Astrocyte (in vitro differentiated cells and primary cell): Measurements from ENCODE around the gene DDN. TPM values are rescaled to one million over a fixed set of nuclear protein-coding genes. Genes with fewer than 3 reads are reported as not detected.

Source experiments
- DNase-seq: peaks from one replicate; pipeline ENCODE4 v3.0.0-alpha.2; 2010; ENCODE audit warnings: low read depth
- FAIRE-seq: peaks from 2 replicates; lab custom pipeline; 2011; peaks lifted over from hg19 to GRCh38; lab: Jason Lieb, UNC
- H2AFZ ChIP-seq: 2 replicates; pipeline ENCODE4 v1.6.0; 2012; ENCODE audit warnings: low read depth, low read length, inconsistent platforms
- H3K27ac ChIP-seq: 2 replicates; pipeline ENCODE4 v1.5.1; 2011; ENCODE audit warnings: low read depth, low read length, inconsistent platforms
- H3K27me3 ChIP-seq: 2 replicates; pipeline ENCODE4 v1.6.0; 2011; ENCODE audit warnings: low read length, inconsistent platforms; ENCODE audit not compliant: insufficient read depth
- H3K36me3 ChIP-seq: 2 replicates; pipeline ENCODE4 v1.5.1; 2011; ENCODE audit warnings: low read length, inconsistent platforms; ENCODE audit not compliant: insufficient read depth
- H3K4me1 ChIP-seq: 2 replicates; pipeline ENCODE4 v1.5.1; 2011; ENCODE audit warnings: low read length, inconsistent platforms; ENCODE audit not compliant: insufficient read depth
- H3K4me2 ChIP-seq: 2 replicates; pipeline ENCODE4 v1.6.0; 2012; ENCODE audit warnings: low read length, inconsistent platforms
- H3K4me3 ChIP-seq: 2 replicates; pipeline ENCODE4 v1.5.1; 2011; ENCODE audit warnings: low read depth, mild to moderate bottlenecking, low read length, inconsistent platforms; ENCODE audit not compliant: insufficient read depth
- H3K79me2 ChIP-seq: 2 replicates; pipeline ENCODE4 v1.6.0; 2012; ENCODE audit warnings: mild to moderate bottlenecking, low read length, inconsistent platforms; ENCODE audit not compliant: insufficient read depth
- H3K9ac ChIP-seq: 2 replicates; pipeline ENCODE4 v1.6.0; 2012; ENCODE audit warnings: mild to moderate bottlenecking, low read length, inconsistent platforms
- H3K9me3 ChIP-seq: 2 replicates; pipeline ENCODE4 v1.5.1; 2012; ENCODE audit warnings: low read depth, mild to moderate bottlenecking, low read length, inconsistent platforms; ENCODE audit not compliant: insufficient read depth
- H4K20me1 ChIP-seq: 2 replicates; pipeline ENCODE4 v1.6.0; 2012; ENCODE audit warnings: low read length, inconsistent platforms; ENCODE audit not compliant: insufficient read depth
- H3K27ac Mint-ChIP-seq: one replicate; pipeline ENCODE4 v1.8.0; 2021; ENCODE audit warnings: mild to moderate bottlenecking, mixed read lengths; ENCODE audit not compliant: unreplicated experiment
- H3K27me3 Mint-ChIP-seq: one replicate; pipeline ENCODE4 v1.8.0; 2021; ENCODE audit warnings: low read depth, mixed read lengths; ENCODE audit not compliant: unreplicated experiment
- H3K36me3 Mint-ChIP-seq: one replicate; pipeline ENCODE4 v1.8.0; 2021; ENCODE audit warnings: low read depth, mixed read lengths; ENCODE audit not compliant: unreplicated experiment
- H3K4me1 Mint-ChIP-seq: one replicate; pipeline ENCODE4 v1.8.0; 2021; ENCODE audit warnings: low read depth, mixed read lengths; ENCODE audit not compliant: unreplicated experiment
- H3K4me3 Mint-ChIP-seq: one replicate; pipeline ENCODE4 v1.8.0; 2021; ENCODE audit warnings: mild to moderate bottlenecking, moderate library complexity, mixed read lengths; ENCODE audit not compliant: unreplicated experiment
- H3K9me3 Mint-ChIP-seq: one replicate; pipeline ENCODE4 v1.8.0; 2021; ENCODE audit warnings: mild to moderate bottlenecking, mixed read lengths; ENCODE audit not compliant: unreplicated experiment
- CTCF ChIP-seq: IDR thresholded peaks from 2 replicates; pipeline ENCODE4 v1.5.1; 2011; ENCODE audit warnings: low read depth, mild to moderate bottlenecking, inconsistent platforms, low read length, moderate library complexity; ENCODE audit not compliant: insufficient read depth
- EZH2 ChIP-seq: IDR thresholded peaks from 2 replicates; pipeline ENCODE4 v1.6.1; 2012; ENCODE audit warnings: mild to moderate bottlenecking, low read length, inconsistent platforms; ENCODE audit not compliant: insufficient read depth
- total RNA-seq: library from RNA; stranded (reverse); gene quantifications from 2 replicates; pipeline ENCODE4 v1.2.1, GENCODE V29; 2021

DDN gene
- total RNA-seq, 1 donor from 2014 or later = 0.50 TPM

- Histone ChIP-seq H3K27me3 (no peaks in the 10 kb centered on the region), H3K9me3 (no peaks in the 10 kb centered on the region), H3K4me3 (no peak overlapping the region), H3K27ac (no peak overlapping the region), H2AFZ (no peak overlapping the region), H3K4me2 (no peak overlapping the region), H3K9ac (no peak overlapping the region), H3K79me2 (peaks cover 24% of the 10 kb centered on the region), H3K36me3 (peaks cover 40% of the 10 kb centered on the region), H3K4me1 (peaks cover 13% of the 10 kb centered on the region), H4K20me1 (peaks cover 18% of the 10 kb centered on the region)
- DNase-seq = no peak
- FAIRE-seq = no peak
- TF ChIP-seq EZH2 (no peak), CTCF (no peak)
- no peaks in the 10 kb centered on the region for H3K27me3 Mint-ChIP-seq
- no peak overlapping the region for H3K27ac Mint-ChIP-seq
- peaks cover 19% of the 10 kb centered on the region for H3K4me1 Mint-ChIP-seq
- H3K9me3 Mint-ChIP-seq = no peaks in the 10 kb centered on the region
- peaks cover 22% of the 10 kb centered on the region for H3K36me3 Mint-ChIP-seq
- no peak overlapping the region for H3K4me3 Mint-ChIP-seq
Measured at GRCh38 chr12:49021292-49021915, 22.2 kb upstream of the DDN start.

- FAIRE-seq (no peak), DNase-seq (no peak)
- Mint-ChIP-seq H3K27ac (no peak overlapping the region), H3K9me3 (no peaks in the 10 kb centered on the region), H3K4me1 (peaks cover 19% of the 10 kb centered on the region), H3K4me3 (no peak overlapping the region), H3K36me3 (peaks cover 18% of the 10 kb centered on the region), H3K27me3 (no peaks in the 10 kb centered on the region)
- Histone ChIP-seq H2AFZ (no peak overlapping the region), H3K36me3 (peaks cover 30% of the 10 kb centered on the region), H3K4me1 (peaks cover 13% of the 10 kb centered on the region), H3K79me2 (peaks cover 27% of the 10 kb centered on the region), H3K9ac (no peak overlapping the region), H3K27ac (no peak overlapping the region), H3K9me3 (no peaks in the 10 kb centered on the region), H3K4me3 (no peak overlapping the region), H3K4me2 (no peak overlapping the region), H3K27me3 (no peaks in the 10 kb centered on the region), H4K20me1 (peaks cover 8% of the 10 kb centered on the region)
- TF ChIP-seq EZH2 = no peak
- no peak for TF ChIP-seq CTCF
Measured at GRCh38 chr12:49020441-49020840, 21.3 kb upstream of the DDN start.
